PC-9 (cell line): ENCODE measurements around the gene SHISA5.

Experiments used
- CTCF ChIP-seq: fragments of 200-600 bp; sonication (generic); conservative IDR thresholded peaks from 2 replicates; pipeline ENCODE4 v1.6.1; 2017; ENCODE audit warnings: mixed run types, antibody characterized with exemption, mild to moderate bottlenecking, moderate library complexity
- EZH2 ChIP-seq: fragments of 200-600 bp; sonication (generic); IDR thresholded peaks from 2 replicates; pipeline ENCODE4 v1.8.0; 2017; ENCODE audit warnings: antibody characterized with exemption, low read depth

GRCh38 chr3:48546203-48546829, 42.3 kb upstream of the SHISA5 start:
- TF ChIP-seq CTCF (no peak; the same call in 1 of the 2 replicates), EZH2 (no peak)
